GM12878 (cell line): ENCODE measurements around the gene PTPRS. TPM values are rescaled to one million over a fixed set of nuclear protein-coding genes. Genes with fewer than 3 reads are reported as not detected.

Experiments used
- ATAC-seq: fragments of 200-7000 bp; cut with Tn5 transposase; 3 replicates; pipeline ENCODE4 v1.9.1; 2020; ENCODE audit warnings: mild to moderate bottlenecking, moderate library complexity
- BruUV-seq: library from RNA; stranded (reverse); fragments of 400-500 nt; replicated peaks from 2 replicates; lab custom pipeline; 2021; lab: Mats Ljungman, UMichigan
- CTCF ChIA-PET: fragments of 300-600 bp; sonication (Branson Sonifier 250); formaldehyde crosslinking; extraction: SDS; loops from one replicate; lab custom pipeline; 2021; ENCODE audit warnings: inconsistent platforms; lab: Yijun Ruan, JAX
- POLR2A ChIA-PET: fragments of 350-600 bp; formaldehyde crosslinking; extraction: SDS; loops from one replicate; lab custom pipeline; 2021; ENCODE audit warnings: inconsistent platforms; lab: Charles Lee
- RAD21 ChIA-PET: fragments of 300-600 bp; sonication (Branson Sonifier 250); formaldehyde crosslinking; loops from one replicate; lab custom pipeline; 2023; ENCODE audit warnings: antibody characterized with exemption; ENCODE audit not compliant: unreplicated experiment; lab: Charles Lee
- SMC1A ChIA-PET: fragments of 300-600 bp; sonication (Branson Sonifier 250); formaldehyde crosslinking; loops from one replicate; lab custom pipeline; 2023; ENCODE audit not compliant: unreplicated experiment, uncharacterized antibody; lab: Charles Lee
- DNase-seq: peaks from one replicate; pipeline ENCODE4 v3.0.0-alpha.2; 2011; ENCODE audit warnings: low read depth, low spot score
- FAIRE-seq: peaks from 3 replicates; lab custom pipeline; 2011; peaks lifted over from hg19 to GRCh38; lab: Jason Lieb, UNC
- H2AFZ ChIP-seq: 2 replicates; pipeline ENCODE4 v1.6.0; 2011; ENCODE audit warnings: low read depth, low read length, control low read depth; ENCODE audit not compliant: control insufficient read depth
- H3K27ac ChIP-seq: 2 replicates; pipeline ENCODE4 v1.5.1; 2011; ENCODE audit warnings: control low read depth; ENCODE audit not compliant: control insufficient read depth, insufficient read depth
- H3K27me3 ChIP-seq, 2 experiments: replicated peaks in 1 of 2; 2 replicates each; pipeline versions ENCODE4 v1.6.0 to v1.6.1; 2011; ENCODE audit warnings: low read length in 1 of 2; ENCODE audit not compliant: control insufficient read depth in 2 of 2, insufficient read depth in 2 of 2
- H3K36me3 ChIP-seq, 2 experiments: 2 replicates each; pipeline ENCODE4 v1.5.1; 2011; ENCODE audit warnings: low read length in 1 of 2; ENCODE audit not compliant: control insufficient read depth in 2 of 2, insufficient read depth in 2 of 2
- H3K4me1 ChIP-seq: 2 replicates; pipeline ENCODE4 v1.6.1; 2011; ENCODE audit warnings: mild to moderate bottlenecking, low read length, moderate library complexity, mixed read lengths; ENCODE audit not compliant: control insufficient read depth, insufficient read depth
- H3K4me2 ChIP-seq: 2 replicates; pipeline ENCODE4 v1.6.0; 2011; ENCODE audit warnings: control low read depth; ENCODE audit not compliant: control insufficient read depth, insufficient read depth
- H3K4me3 ChIP-seq: fragments of 200-600 bp; sonication (generic); 2 replicates; pipeline ENCODE4 v1.5.1; 2016
- H3K79me2 ChIP-seq: 2 replicates; pipeline ENCODE4 v1.6.0; 2011; ENCODE audit warnings: low read length; ENCODE audit not compliant: control insufficient read depth, insufficient read depth
- H3K9ac ChIP-seq: 2 replicates; pipeline ENCODE4 v1.8.0; 2011; ENCODE audit warnings: low read length, control low read depth, mixed read lengths; ENCODE audit not compliant: control insufficient read depth, insufficient read depth
- H3K9me3 ChIP-seq: replicated peaks from 3 replicates; pipeline ENCODE4 v1.5.1; 2011; ENCODE audit warnings: mild to moderate bottlenecking, low read length; ENCODE audit not compliant: control insufficient read depth, insufficient read depth
- H4K20me1 ChIP-seq: 2 replicates; pipeline ENCODE4 v1.6.0; 2011; ENCODE audit not compliant: control insufficient read depth, insufficient read depth
- KAT2A ChIP-seq: conservative IDR thresholded peaks from 2 replicates; pipeline ENCODE4 v1.6.1; 2011; ENCODE audit warnings: low read depth, low read length; ENCODE audit not compliant: control insufficient read depth
- KDM1A ChIP-seq: fragments of 200-600 bp; sonication (generic); IDR thresholded peaks from 2 replicates; pipeline ENCODE4 v1.6.1; 2016; ENCODE audit warnings: borderline replicate concordance
- MTA2 ChIP-seq: fragments of 450-650 bp; IDR thresholded peaks from 2 replicates; pipeline ENCODE4 v1.6.1; 2016; ENCODE audit warnings: low read depth, mild to moderate bottlenecking, moderate library complexity
- NR2C1 ChIP-seq: fragments of 450-650 bp; IDR thresholded peaks from 2 replicates; pipeline ENCODE4 v1.6.1; 2017; ENCODE audit warnings: antibody characterized with exemption, mild to moderate bottlenecking, moderate library complexity
- PAX5 ChIP-seq: IDR thresholded peaks from 2 replicates; pipeline ENCODE4 v1.6.1; 2011; ENCODE audit warnings: low read depth, low read length, borderline replicate concordance
- RCOR1 ChIP-seq: conservative IDR thresholded peaks from 2 replicates; pipeline ENCODE4 v1.6.1; 2012; ENCODE audit warnings: low read depth, low read length, improper control_type of control experiment
- RFX5 ChIP-seq: IDR thresholded peaks from 2 replicates; pipeline ENCODE4 v1.6.1; 2011; ENCODE audit warnings: low read depth, low read length, improper control_type of control experiment
- SMAD5 ChIP-seq: IDR thresholded peaks from 2 replicates; pipeline ENCODE4 v1.6.1; 2016; ENCODE audit warnings: antibody characterized with exemption, low read depth
- WGBS: methylation state at CpG from one replicate; pipeline ENCODE4 v1.1.6; 2016; ENCODE audit warnings: low lambda C conversion rate; ENCODE audit not compliant: insufficient replicate concordance, insufficient coverage; ENCODE audit errors: missing lambda C conversion rate; 5-methylcytosine and 5-hydroxymethylcytosine counted together
- in situ Hi-C: fragments of 300-500 bp; cut with MboI; formaldehyde crosslinking; loops from 9 replicates; pipeline ENCODE4 v1.14.3; 2018; ENCODE audit warnings: mixed read lengths
- intact Hi-C: fragments of 100-400 bp; cut with micrococcal nuclease; formaldehyde crosslinking; loops from one replicate; pipeline ENCODE4 v1.14.2; 2022; ENCODE audit not compliant: unreplicated experiment
- polyA plus RNA-seq, 11 experiments: library from polyadenylated mRNA; depleted of rRNA in 4 of 11; unstranded in 6 of 11; stranded (reverse) in 5 of 11; fragments of >200 nt; fragmentation: Nextera tagmentation in 4 of 11; fragmentation: Illumina TruSeq in 1 of 11; extraction: Ambion mirVana in 4 of 11; extraction: Trizol in 1 of 11; gene quantifications; 1 replicate in 1 of 11; 2 replicates in 10 of 11; pipeline versions ENCODE4 v1.2.1 to v1.2.3, GENCODE V29; 2011 to 2016; ENCODE audit warnings: inconsistent platforms in 2 of 11, missing spikeins in 2 of 11, low read depth in 1 of 11
- total RNA-seq, 4 experiments: library from RNA; depleted of rRNA in 3 of 4; stranded (reverse); fragments of >200 nt in 3 of 4; fragmentation: Illumina TruSeq in 1 of 4; extraction: Trizol in 1 of 4; gene quantifications; 2 replicates each; pipeline versions ENCODE4 v1.2.1 to v1.2.3, GENCODE V29; 2013 to 2021
- TF ChIP-seq, protein P1 (sequence below): fragments of 450-650 bp; IDR thresholded peaks from 2 replicates; pipeline ENCODE4 v1.6.1; 2017; ENCODE audit warnings: mild to moderate bottlenecking, low read depth, inconsistent platforms; ENCODE audit not compliant: poor library complexity, severe bottlenecking
- TF ChIP-seq, protein P2 (sequence below): IDR thresholded peaks from 2 replicates; pipeline ENCODE4 v1.6.1; 2012; ENCODE audit warnings: improper control_type of control experiment, low read depth, low read length; ENCODE audit not compliant: insufficient replicate concordance
- TF ChIP-seq, protein P3 (sequence below): fragments of 450-650 bp; IDR thresholded peaks from 2 replicates; pipeline ENCODE4 v1.6.1; 2014; ENCODE audit warnings: mild to moderate bottlenecking

PTPRS gene
- total and polyA plus RNA-seq, 10 of the 15 experiments (the other 5 are each of a cell fraction or from before 2014, with no cell fraction given) = 0.09 to 32.1 (median 0.71) TPM

DNA sequence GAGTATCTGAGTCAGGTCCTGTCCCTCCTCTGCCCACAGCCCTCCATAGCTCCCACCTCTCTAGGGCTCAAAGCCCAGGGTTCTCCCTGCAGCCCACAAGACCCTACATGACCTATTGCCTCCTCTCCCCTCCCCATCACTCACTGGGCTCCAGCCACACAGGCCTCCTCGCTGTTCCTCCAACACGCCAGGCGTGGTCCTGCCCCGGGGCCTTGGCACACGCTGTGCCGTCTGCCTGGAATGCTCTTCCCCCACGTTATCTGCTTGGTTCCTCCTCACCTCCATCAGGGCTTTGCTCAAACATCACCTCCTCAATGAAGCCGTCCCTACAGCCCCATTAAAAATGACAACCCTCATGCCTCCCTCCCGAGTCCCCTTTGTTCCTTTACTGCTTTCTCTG lies 21.1 kb downstream of the PTPRS start (continued):
- TF ChIP-seq, protein P1, sequence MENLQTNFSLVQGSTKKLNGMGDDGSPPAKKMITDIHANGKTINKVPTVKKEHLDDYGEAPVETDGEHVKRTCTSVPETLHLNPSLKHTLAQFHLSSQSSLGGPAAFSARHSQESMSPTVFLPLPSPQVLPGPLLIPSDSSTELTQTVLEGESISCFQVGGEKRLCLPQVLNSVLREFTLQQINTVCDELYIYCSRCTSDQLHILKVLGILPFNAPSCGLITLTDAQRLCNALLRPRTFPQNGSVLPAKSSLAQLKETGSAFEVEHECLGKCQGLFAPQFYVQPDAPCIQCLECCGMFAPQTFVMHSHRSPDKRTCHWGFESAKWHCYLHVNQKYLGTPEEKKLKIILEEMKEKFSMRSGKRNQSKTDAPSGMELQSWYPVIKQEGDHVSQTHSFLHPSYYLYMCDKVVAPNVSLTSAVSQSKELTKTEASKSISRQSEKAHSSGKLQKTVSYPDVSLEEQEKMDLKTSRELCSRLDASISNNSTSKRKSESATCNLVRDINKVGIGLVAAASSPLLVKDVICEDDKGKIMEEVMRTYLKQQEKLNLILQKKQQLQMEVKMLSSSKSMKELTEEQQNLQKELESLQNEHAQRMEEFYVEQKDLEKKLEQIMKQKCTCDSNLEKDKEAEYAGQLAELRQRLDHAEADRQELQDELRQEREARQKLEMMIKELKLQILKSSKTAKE = no peak

DNA sequence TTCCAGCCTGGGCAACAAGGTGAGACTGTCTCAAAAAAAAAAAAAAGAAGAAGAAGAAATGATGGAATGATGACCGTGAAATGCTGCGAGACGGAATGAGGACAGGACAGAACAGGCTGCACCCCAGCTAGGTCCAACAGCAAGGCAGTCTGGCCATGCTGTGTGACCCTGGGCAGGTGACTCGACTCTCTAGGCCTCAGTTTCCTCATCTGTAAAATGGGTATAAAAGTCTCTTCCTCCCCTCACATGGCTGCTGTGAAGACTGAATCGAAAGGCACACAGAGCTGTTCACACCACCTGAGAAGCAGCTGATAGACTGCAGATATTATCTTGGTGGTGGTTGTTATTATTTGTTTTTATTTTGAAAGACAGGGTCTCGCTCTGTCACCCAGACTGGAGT lies 22.3 kb downstream of the PTPRS start:
- Histone ChIP-seq H3K4me1 (peaks cover 24% of the 10 kb centered on the region), H4K20me1 (no peaks in the 10 kb centered on the region), H3K36me3 (no peaks in the 10 kb centered on the region), H3K79me2 (no peaks in the 10 kb centered on the region), H3K9ac (no peak overlapping the region), H3K27me3 (no peaks in the 10 kb centered on the region), H3K9me3 (no peaks in the 10 kb centered on the region; the same call in 2 of the 3 replicates), H2AFZ (no peak overlapping the region), H3K4me3 (no peak overlapping the region), H3K4me2 (no peak overlapping the region), H3K27ac (no peak overlapping the region)
- ChIA-PET CTCF (interaction anchor here (0.7 to 2.1 kb wide), 6 partner anchors 11 to 145 kb away, joined by 3 to 7 read pairs (median 4); no protein-coding TSS in a partner anchor), SMC1A (interaction anchor here (0.7 to 1.6 kb wide), 2 partner anchors 16 to 91 kb away, joined by 3 to 4 read pairs; no protein-coding TSS in a partner anchor), RAD21 (interaction anchor here (0.6 kb wide), 1 partner anchor 8 kb away, joined by 4 read pairs; no protein-coding TSS in a partner anchor), POLR2A (interaction anchor here (1.2 kb wide), 1 partner anchor 25 kb away, joined by 3 read pairs; no protein-coding TSS in a partner anchor)
- WGBS = 38% methylated on average over 4 of the region's 6 CpGs
- in situ Hi-C loops = no loop called here
- intact Hi-C loops = no loop called here
- FAIRE-seq (no peak), ATAC-seq (no peak), DNase-seq (no peak)
- BruUV-seq = no TSS peak
- TF ChIP-seq MTA2 = no peak
- TF ChIP-seq RCOR1 = no peak
- TF ChIP-seq RFX5 = no peak
- no peak for TF ChIP-seq NR2C1
- no peak for TF ChIP-seq PAX5
- TF ChIP-seq, protein P2, sequence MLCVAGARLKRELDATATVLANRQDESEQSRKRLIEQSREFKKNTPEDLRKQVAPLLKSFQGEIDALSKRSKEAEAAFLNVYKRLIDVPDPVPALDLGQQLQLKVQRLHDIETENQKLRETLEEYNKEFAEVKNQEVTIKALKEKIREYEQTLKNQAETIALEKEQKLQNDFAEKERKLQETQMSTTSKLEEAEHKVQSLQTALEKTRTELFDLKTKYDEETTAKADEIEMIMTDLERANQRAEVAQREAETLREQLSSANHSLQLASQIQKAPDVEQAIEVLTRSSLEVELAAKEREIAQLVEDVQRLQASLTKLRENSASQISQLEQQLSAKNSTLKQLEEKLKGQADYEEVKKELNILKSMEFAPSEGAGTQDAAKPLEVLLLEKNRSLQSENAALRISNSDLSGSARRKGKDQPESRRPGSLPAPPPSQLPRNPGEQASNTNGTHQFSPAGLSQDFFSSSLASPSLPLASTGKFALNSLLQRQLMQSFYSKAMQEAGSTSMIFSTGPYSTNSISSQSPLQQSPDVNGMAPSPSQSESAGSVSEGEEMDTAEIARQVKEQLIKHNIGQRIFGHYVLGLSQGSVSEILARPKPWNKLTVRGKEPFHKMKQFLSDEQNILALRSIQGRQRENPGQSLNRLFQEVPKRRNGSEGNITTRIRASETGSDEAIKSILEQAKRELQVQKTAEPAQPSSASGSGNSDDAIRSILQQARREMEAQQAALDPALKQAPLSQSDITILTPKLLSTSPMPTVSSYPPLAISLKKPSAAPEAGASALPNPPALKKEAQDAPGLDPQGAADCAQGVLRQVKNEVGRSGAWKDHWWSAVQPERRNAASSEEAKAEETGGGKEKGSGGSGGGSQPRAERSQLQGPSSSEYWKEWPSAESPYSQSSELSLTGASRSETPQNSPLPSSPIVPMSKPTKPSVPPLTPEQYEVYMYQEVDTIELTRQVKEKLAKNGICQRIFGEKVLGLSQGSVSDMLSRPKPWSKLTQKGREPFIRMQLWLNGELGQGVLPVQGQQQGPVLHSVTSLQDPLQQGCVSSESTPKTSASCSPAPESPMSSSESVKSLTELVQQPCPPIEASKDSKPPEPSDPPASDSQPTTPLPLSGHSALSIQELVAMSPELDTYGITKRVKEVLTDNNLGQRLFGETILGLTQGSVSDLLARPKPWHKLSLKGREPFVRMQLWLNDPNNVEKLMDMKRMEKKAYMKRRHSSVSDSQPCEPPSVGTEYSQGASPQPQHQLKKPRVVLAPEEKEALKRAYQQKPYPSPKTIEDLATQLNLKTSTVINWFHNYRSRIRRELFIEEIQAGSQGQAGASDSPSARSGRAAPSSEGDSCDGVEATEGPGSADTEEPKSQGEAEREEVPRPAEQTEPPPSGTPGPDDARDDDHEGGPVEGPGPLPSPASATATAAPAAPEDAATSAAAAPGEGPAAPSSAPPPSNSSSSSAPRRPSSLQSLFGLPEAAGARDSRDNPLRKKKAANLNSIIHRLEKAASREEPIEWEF = no peak
- TF ChIP-seq, protein P3, sequence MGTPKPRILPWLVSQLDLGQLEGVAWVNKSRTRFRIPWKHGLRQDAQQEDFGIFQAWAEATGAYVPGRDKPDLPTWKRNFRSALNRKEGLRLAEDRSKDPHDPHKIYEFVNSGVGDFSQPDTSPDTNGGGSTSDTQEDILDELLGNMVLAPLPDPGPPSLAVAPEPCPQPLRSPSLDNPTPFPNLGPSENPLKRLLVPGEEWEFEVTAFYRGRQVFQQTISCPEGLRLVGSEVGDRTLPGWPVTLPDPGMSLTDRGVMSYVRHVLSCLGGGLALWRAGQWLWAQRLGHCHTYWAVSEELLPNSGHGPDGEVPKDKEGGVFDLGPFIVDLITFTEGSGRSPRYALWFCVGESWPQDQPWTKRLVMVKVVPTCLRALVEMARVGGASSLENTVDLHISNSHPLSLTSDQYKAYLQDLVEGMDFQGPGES = no peak
- TF ChIP-seq KDM1A = no peak
- no peak for TF ChIP-seq SMAD5
- no peak for TF ChIP-seq KAT2A
